H9 (cell line): ENCODE results near the gene TSTD2. TPM values are rescaled to one million over a fixed set of nuclear protein-coding genes. Genes with fewer than 3 reads are reported as not detected.

Experiments used
- DNase-seq: peaks from one replicate; pipeline ENCODE4 v3.0.0-alpha.2; 2017
- H2AFZ ChIP-seq: one replicate; pipeline ENCODE4 v1.6.1; 2013; ENCODE audit warnings: mild to moderate bottlenecking, low read length, control low read depth, moderate library complexity
- H2AK5ac ChIP-seq: 2 replicates; pipeline ENCODE4 v1.6.1; 2013; ENCODE audit warnings: low read length, control low read depth, mixed read lengths; ENCODE audit not compliant: insufficient read length
- H2BK120ac ChIP-seq: one replicate; pipeline ENCODE4 v1.6.1; 2013; ENCODE audit warnings: low read depth, mild to moderate bottlenecking, low read length, control low read depth, inconsistent platforms; ENCODE audit not compliant: poor library complexity, severe bottlenecking
- H2BK12ac ChIP-seq: 2 replicates; pipeline ENCODE4 v1.6.1; 2013; ENCODE audit warnings: low read length, control low read depth, mixed read lengths, low read depth; ENCODE audit not compliant: insufficient read length
- H2BK15ac ChIP-seq: 2 replicates; pipeline ENCODE4 v1.6.1; 2013; ENCODE audit warnings: low read depth, low read length, control low read depth
- H2BK20ac ChIP-seq: one replicate; pipeline ENCODE4 v1.6.1; 2013; ENCODE audit warnings: low read depth, mild to moderate bottlenecking, low read length, control low read depth, inconsistent platforms; ENCODE audit not compliant: poor library complexity, severe bottlenecking
- H2BK5ac ChIP-seq: 2 replicates; pipeline ENCODE4 v1.6.1; 2013; ENCODE audit warnings: low read length, control low read depth, mixed read lengths; ENCODE audit not compliant: insufficient read length
- H3K14ac ChIP-seq: 2 replicates; pipeline ENCODE4 v1.6.1; 2013; ENCODE audit warnings: low read length, control low read depth; ENCODE audit not compliant: insufficient read depth
- H3K18ac ChIP-seq: 2 replicates; pipeline ENCODE4 v1.6.1; 2013; ENCODE audit warnings: low read depth, mild to moderate bottlenecking, mixed read lengths, low read length, control low read depth; ENCODE audit not compliant: insufficient read length
- H3K23ac ChIP-seq: 2 replicates; pipeline ENCODE4 v1.6.1; 2013; ENCODE audit warnings: low read length, control low read depth, mixed read lengths, low read depth; ENCODE audit not compliant: insufficient read length
- H3K23me2 ChIP-seq: 2 replicates; pipeline ENCODE4 v1.6.1; 2013; ENCODE audit warnings: low read depth, mild to moderate bottlenecking, mixed read lengths, low read length, control low read depth; ENCODE audit not compliant: insufficient read length, poor library complexity, severe bottlenecking
- H3K27ac ChIP-seq: 2 replicates; pipeline ENCODE4 v1.5.1; 2013; ENCODE audit warnings: low read length, control low read depth, mixed read lengths, low read depth; ENCODE audit not compliant: insufficient read length
- H3K27me3 ChIP-seq: 2 replicates; pipeline ENCODE4 v1.6.1; 2013; ENCODE audit warnings: low read length, control low read depth, inconsistent platforms; ENCODE audit not compliant: insufficient read depth
- H3K4ac ChIP-seq: 2 replicates; pipeline ENCODE4 v1.6.1; 2013; ENCODE audit warnings: low read depth, mild to moderate bottlenecking, control low read depth, inconsistent platforms, low read length, moderate library complexity
- H3K4me1 ChIP-seq: 2 replicates; pipeline ENCODE4 v1.6.1; 2013; ENCODE audit warnings: low read length, control low read depth, inconsistent platforms; ENCODE audit not compliant: insufficient read depth
- H3K4me2 ChIP-seq: 2 replicates; pipeline ENCODE4 v1.6.1; 2013; ENCODE audit warnings: low read length, control low read depth, mixed read lengths; ENCODE audit not compliant: insufficient read length, insufficient read depth
- H3K56ac ChIP-seq: 2 replicates; pipeline ENCODE4 v1.6.1; 2013; ENCODE audit warnings: low read depth, mild to moderate bottlenecking, mixed read lengths, low read length, control low read depth; ENCODE audit not compliant: insufficient read length
- H3K79me1 ChIP-seq: 2 replicates; pipeline ENCODE4 v1.6.1; 2013; ENCODE audit warnings: low read depth, mild to moderate bottlenecking, moderate library complexity, low read length, control low read depth, inconsistent platforms; ENCODE audit not compliant: insufficient read depth, poor library complexity, severe bottlenecking
- H3K79me2 ChIP-seq: 2 replicates; pipeline ENCODE4 v1.6.1; 2013; ENCODE audit warnings: low read length, control low read depth, inconsistent platforms; ENCODE audit not compliant: insufficient read depth
- H3K9ac ChIP-seq: 2 replicates; pipeline ENCODE4 v1.6.1; 2013; ENCODE audit warnings: low read length, control low read depth, mixed read lengths; ENCODE audit not compliant: insufficient read length; ENCODE audit errors: extremely low read depth
- H3K9me3 ChIP-seq: one replicate; pipeline ENCODE4 v1.6.1; 2013; ENCODE audit warnings: low read depth, low read length, inconsistent platforms; ENCODE audit not compliant: control insufficient read depth
- H3T11ph ChIP-seq: one replicate; pipeline ENCODE4 v1.6.1; 2013; ENCODE audit warnings: mild to moderate bottlenecking, low read length, control low read depth, inconsistent platforms
- H4K20me1 ChIP-seq: one replicate; pipeline ENCODE4 v1.6.1; 2013; ENCODE audit not compliant: control insufficient read depth, insufficient read length, insufficient read depth
- H4K5ac ChIP-seq: 2 replicates; pipeline ENCODE4 v1.6.1; 2013; ENCODE audit warnings: low read depth, mild to moderate bottlenecking, mixed read lengths, low read length, control low read depth; ENCODE audit not compliant: insufficient read length
- H4K8ac ChIP-seq: replicated peaks from 2 replicates; pipeline ENCODE4 v1.6.1; 2013; ENCODE audit warnings: low read length, control low read depth, mixed read lengths, low read depth; ENCODE audit not compliant: insufficient read length
- H4K91ac ChIP-seq: 2 replicates; pipeline ENCODE4 v1.6.1; 2013; ENCODE audit warnings: low read depth, mild to moderate bottlenecking, moderate library complexity, mixed read lengths, low read length, control low read depth; ENCODE audit not compliant: insufficient read length
- H3K27ac Mint-ChIP-seq, 3 experiments: 2 replicates in 2 of 3; 3 replicates in 1 of 3; pipeline ENCODE4 v1.8.0; 2020 to 2021; ENCODE audit warnings: mixed read lengths in 3 of 3, mild to moderate bottlenecking in 1 of 3, moderate library complexity in 1 of 3
- H3K27me3 Mint-ChIP-seq: 2 replicates; pipeline ENCODE4 v1.8.0; 2021; ENCODE audit warnings: low read depth, mild to moderate bottlenecking, moderate library complexity, mixed read lengths
- H3K36me3 Mint-ChIP-seq, 3 experiments: 2 replicates in 2 of 3; 3 replicates in 1 of 3; pipeline ENCODE4 v1.8.0; 2020 to 2021; ENCODE audit warnings: low read depth in 3 of 3, mixed read lengths in 3 of 3; ENCODE audit not compliant: insufficient read depth in 1 of 3
- H3K4me1 Mint-ChIP-seq, 2 experiments: 2 replicates each; pipeline ENCODE4 v1.8.0; 2020; ENCODE audit warnings: mixed read lengths in 2 of 2
- H3K4me3 Mint-ChIP-seq, 2 experiments: 2 replicates in 1 of 2; 3 replicates in 1 of 2; pipeline ENCODE4 v1.8.0; 2020 to 2021; ENCODE audit warnings: mild to moderate bottlenecking in 2 of 2, mixed read lengths in 2 of 2, moderate library complexity in 1 of 2
- H3K9me3 Mint-ChIP-seq, 2 experiments: 2 replicates in 1 of 2; 3 replicates in 1 of 2; pipeline ENCODE4 v1.8.0; 2020; ENCODE audit warnings: mild to moderate bottlenecking in 2 of 2, mixed read lengths in 2 of 2, moderate library complexity in 1 of 2
- WGBS: extraction: QIAGEN DNeasy Blood & Tissue Kit; methylation state at CpG from one replicate; pipeline ENCODE4 v1.1.7; 2013; ENCODE audit warnings: missing lambda C conversion rate, low lambda C conversion rate, mixed read lengths; ENCODE audit not compliant: insufficient read length; ENCODE audit errors: extremely low coverage; 5-methylcytosine and 5-hydroxymethylcytosine counted together
- total RNA-seq: library from RNA; stranded (reverse); gene quantifications from 2 replicates; pipeline ENCODE4 v1.2.1, GENCODE V29; 2021
- TF ChIP-seq, protein P1 (sequence below): fragments of 200-600 bp; sonication (generic); conservative IDR thresholded peaks from 3 replicates; pipeline ENCODE4 v1.8.0; 2021; ENCODE audit warnings: antibody characterized with exemption, mild to moderate bottlenecking

The TSTD2 gene
- total RNA-seq, 1 experiment from 2014 or later: 23.5 TPM

DNA sequence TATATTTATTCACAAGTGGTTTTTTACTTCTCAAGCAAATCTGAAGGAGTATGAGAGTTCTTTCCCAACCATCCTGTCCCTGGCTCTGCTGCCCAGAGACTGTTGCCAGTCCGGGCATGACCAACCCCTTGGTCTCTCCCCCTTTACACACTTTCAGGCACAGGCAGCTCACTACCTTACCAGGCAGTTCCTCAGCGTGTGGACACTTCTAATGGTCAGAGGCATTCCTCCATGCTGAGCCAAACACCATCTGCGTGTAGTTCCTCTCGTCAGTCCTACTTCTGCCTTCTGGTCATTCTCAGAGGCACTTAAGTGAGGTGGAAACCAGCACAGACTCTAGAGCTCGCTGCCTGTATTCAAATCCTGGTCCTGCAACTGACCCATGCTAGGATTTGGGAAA lies 56.1 kb downstream of the TSTD2 start:
- no peak for DNase-seq
- Histone ChIP-seq H2AFZ (no peak overlapping the region), H3K27ac (no peak overlapping the region), H2BK120ac (no peak overlapping the region), H2BK5ac (no peak overlapping the region), H3K79me1 (no peaks in the 10 kb centered on the region), H3K4me1 (no peaks in the 10 kb centered on the region), H3K4ac (no peak overlapping the region), H3K9me3 (no peaks in the 10 kb centered on the region), H3K9ac (no peak overlapping the region), H2BK20ac (no peak overlapping the region), H4K91ac (no peak overlapping the region), H3K18ac (no peak overlapping the region), H3K14ac (no peak overlapping the region), H2BK15ac (no peak overlapping the region), H3K4me2 (no peak overlapping the region), H3K23ac (no peak overlapping the region), H3K27me3 (no peaks in the 10 kb centered on the region), H2AK5ac (no peak overlapping the region), H3K79me2 (no peaks in the 10 kb centered on the region), H4K5ac (no peak overlapping the region), H4K20me1 (no peaks in the 10 kb centered on the region), H2BK12ac (no peak overlapping the region), H3T11ph (no peak overlapping the region), H4K8ac (no peak overlapping the region), H3K56ac (no peak overlapping the region), H3K23me2 (no peaks in the 10 kb centered on the region)
- Mint-ChIP-seq H3K4me1 (no peaks in the 10 kb centered on the region; a peak in 1 of 4 replicates), H3K4me3 (no peak overlapping the region), H3K36me3 (no peaks in the 10 kb centered on the region), H3K9me3 (no peaks in the 10 kb centered on the region), H3K27me3 (no peaks in the 10 kb centered on the region; the same call in none of the 2 replicates), H3K27ac (no peak overlapping the region)
- TF ChIP-seq, protein P1, sequence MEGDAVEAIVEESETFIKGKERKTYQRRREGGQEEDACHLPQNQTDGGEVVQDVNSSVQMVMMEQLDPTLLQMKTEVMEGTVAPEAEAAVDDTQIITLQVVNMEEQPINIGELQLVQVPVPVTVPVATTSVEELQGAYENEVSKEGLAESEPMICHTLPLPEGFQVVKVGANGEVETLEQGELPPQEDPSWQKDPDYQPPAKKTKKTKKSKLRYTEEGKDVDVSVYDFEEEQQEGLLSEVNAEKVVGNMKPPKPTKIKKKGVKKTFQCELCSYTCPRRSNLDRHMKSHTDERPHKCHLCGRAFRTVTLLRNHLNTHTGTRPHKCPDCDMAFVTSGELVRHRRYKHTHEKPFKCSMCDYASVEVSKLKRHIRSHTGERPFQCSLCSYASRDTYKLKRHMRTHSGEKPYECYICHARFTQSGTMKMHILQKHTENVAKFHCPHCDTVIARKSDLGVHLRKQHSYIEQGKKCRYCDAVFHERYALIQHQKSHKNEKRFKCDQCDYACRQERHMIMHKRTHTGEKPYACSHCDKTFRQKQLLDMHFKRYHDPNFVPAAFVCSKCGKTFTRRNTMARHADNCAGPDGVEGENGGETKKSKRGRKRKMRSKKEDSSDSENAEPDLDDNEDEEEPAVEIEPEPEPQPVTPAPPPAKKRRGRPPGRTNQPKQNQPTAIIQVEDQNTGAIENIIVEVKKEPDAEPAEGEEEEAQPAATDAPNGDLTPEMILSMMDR: no peak
- no CpG with 5 or more reads among the region's 5 CpGs for WGBS
